Ovary (tissue), 9 donors: ENCODE data around the gene CNOT10. TPM values are rescaled to one million over a fixed set of nuclear protein-coding genes. Genes with fewer than 3 reads are reported as not detected.
"Not testable (repeated sequence)": the region's sequence is repeated elsewhere in the genome, so short reads cannot be mapped to it uniquely, and the experiment has no call there.

ENCODE experiments used
- DNase-seq, 5 donors: peaks; one replicate each; pipeline ENCODE4 v3.0.0-alpha.2; 2019 to 2020
- H3K27ac ChIP-seq, 2 donors: fragments of 200-600 bp; one replicate each; pipeline versions ENCODE4 v1.5.1 to v1.8.0; 2019 to 2022
- H3K27me3 ChIP-seq: fragments of 200-600 bp; one replicate; pipeline ENCODE4 v1.8.0; 2022
- H3K36me3 ChIP-seq: fragments of 200-600 bp; sonication (generic); one replicate; pipeline ENCODE4 v1.5.1; 2019
- H3K4me1 ChIP-seq: one replicate; pipeline ENCODE4 v1.8.1; 2013; ENCODE audit warnings: mild to moderate bottlenecking, moderate library complexity; ENCODE audit not compliant: insufficient read depth
- H3K4me3 ChIP-seq: fragments of 200-600 bp; sonication (generic); one replicate; pipeline ENCODE4 v1.5.1; 2017
- H3K9me3 ChIP-seq, 2 donors: fragments of 200-600 bp in 1 of 2; sonication (generic) in 1 of 2; one replicate each; pipeline versions ENCODE4 v1.5.1 to v1.8.1; 2013 to 2019; ENCODE audit warnings: mild to moderate bottlenecking in 1 of 2, moderate library complexity in 1 of 2
- EP300 ChIP-seq: sonication (generic); formaldehyde crosslinking; IDR thresholded peaks from one replicate; pipeline ENCODE4 v1.6.1; 2017; ENCODE audit warnings: antibody characterized with exemption
- POLR2A ChIP-seq: fragments of 450-650 bp; IDR thresholded peaks from one replicate; pipeline ENCODE4 v1.6.1; 2017; ENCODE audit warnings: antibody characterized with exemption, mild to moderate bottlenecking, moderate library complexity
- WGBS, 3 donors: extraction: QIAGEN DNeasy Blood & Tissue Kit in 1 of 3; methylation state at CpG; one replicate each; pipeline versions ENCODE4 v1.1.5 to v1.1.7; 2013 to 2017; 5-methylcytosine and 5-hydroxymethylcytosine counted together
- intact Hi-C, 4 donors: fragments of 100-400 bp; cut with DNase I; formaldehyde crosslinking; loops; one replicate each; pipeline versions ENCODE4 v1.11.0 to v1.15.1; 2022 to 2023
- polyA plus RNA-seq, 2 donors: library from polyadenylated mRNA; stranded (reverse); fragments of 200-250 nt in 1 of 2; fragments of 350-450 nt in 1 of 2; fragmentation: Illumina TruSeq in 1 of 2; extraction: RNeasy Lipid Tissue Mini Kit (QIAGEN cat#74804) in 1 of 2; gene quantifications; one replicate each; pipeline ENCODE4 v1.2.3, GENCODE V29; 2013 to 2014
- total RNA-seq, 7 donors: library from RNA; depleted of rRNA in 2 of 7; stranded (reverse); fragments of >200 nt in 2 of 7; fragmentation: NEBNext Ultra II Directional in 3 of 7; extraction: Animal tissue kit (Norgen Biotek cat#: 25700) in 3 of 7; gene quantifications; one replicate each; pipeline versions ENCODE4 v1.1.0 to v1.2.4, GENCODE V29; 2016 to 2023
- TF ChIP-seq, protein P1 (sequence below), 3 donors: fragments of 450-650 bp in 2 of 3; fragments of 200-600 bp in 1 of 3; IDR thresholded peaks; one replicate each; pipeline versions ENCODE4 v1.5.1 to v1.8.0; 2016 to 2022; ENCODE audit warnings: antibody characterized with exemption in 3 of 3, mild to moderate bottlenecking in 1 of 3
- donor health status: DM: no; HTN: no; CAD: no; lungs with moderate emphysema.
- donor health status: DM: no; HTN: no; CAD: no.
- donor health status: Bipolar disorder and iron deficiency.
- donor health status: DM: yes; HTN: yes; CAD: no.
- donor health status: DM: no; HTN: no; CAD: no.
- donor health status: DM: yes; HTN: yes; CAD: no.

CNOT10 gene
- total and polyA plus RNA-seq, 9 donors, result 12.3 to 38.9 (median 24.1) TPM

DNA sequence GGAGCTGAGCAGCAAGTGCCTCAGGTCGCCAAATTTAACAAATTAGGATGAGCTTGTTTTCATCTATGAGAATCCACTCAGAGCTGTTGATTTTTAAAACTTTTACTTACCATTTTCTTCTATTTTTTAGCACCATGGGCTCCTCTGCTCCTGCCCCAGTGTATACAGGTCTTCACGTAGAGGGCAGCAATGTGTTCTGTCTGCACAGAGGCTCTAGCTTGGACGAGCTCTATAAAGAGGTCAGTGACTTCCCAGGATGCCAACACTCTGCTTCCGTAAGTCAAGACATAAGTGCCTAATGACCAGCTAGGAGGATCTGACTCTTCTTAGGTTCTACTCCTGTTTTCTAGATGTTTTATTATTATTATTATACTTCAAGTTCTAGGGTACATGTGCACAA lies 41.2 kb upstream of the CNOT10 start:
- no peaks in the 10 kb centered on the region for H3K4me1 ChIP-seq
- H3K27me3 ChIP-seq, result no peaks in the 10 kb centered on the region
- H3K36me3 ChIP-seq, result no peaks in the 10 kb centered on the region
- 57 to 62% (median 60%) methylated on average over 4 of the region's 4 CpGs for WGBS, 3 donors
- intact Hi-C loops, result no loop called here
- no peak for TF ChIP-seq EP300
- TF ChIP-seq, protein P1, sequence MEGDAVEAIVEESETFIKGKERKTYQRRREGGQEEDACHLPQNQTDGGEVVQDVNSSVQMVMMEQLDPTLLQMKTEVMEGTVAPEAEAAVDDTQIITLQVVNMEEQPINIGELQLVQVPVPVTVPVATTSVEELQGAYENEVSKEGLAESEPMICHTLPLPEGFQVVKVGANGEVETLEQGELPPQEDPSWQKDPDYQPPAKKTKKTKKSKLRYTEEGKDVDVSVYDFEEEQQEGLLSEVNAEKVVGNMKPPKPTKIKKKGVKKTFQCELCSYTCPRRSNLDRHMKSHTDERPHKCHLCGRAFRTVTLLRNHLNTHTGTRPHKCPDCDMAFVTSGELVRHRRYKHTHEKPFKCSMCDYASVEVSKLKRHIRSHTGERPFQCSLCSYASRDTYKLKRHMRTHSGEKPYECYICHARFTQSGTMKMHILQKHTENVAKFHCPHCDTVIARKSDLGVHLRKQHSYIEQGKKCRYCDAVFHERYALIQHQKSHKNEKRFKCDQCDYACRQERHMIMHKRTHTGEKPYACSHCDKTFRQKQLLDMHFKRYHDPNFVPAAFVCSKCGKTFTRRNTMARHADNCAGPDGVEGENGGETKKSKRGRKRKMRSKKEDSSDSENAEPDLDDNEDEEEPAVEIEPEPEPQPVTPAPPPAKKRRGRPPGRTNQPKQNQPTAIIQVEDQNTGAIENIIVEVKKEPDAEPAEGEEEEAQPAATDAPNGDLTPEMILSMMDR (IDR thresholded peaks at IDR 0.05), result no peak
- TF ChIP-seq POLR2A, result no peak
- no peak overlapping the region for H3K27ac ChIP-seq
- no peak overlapping the region for H3K4me3 ChIP-seq
- no peak for DNase-seq
- H3K9me3 ChIP-seq, result no peaks in the 10 kb centered on the region

DNA sequence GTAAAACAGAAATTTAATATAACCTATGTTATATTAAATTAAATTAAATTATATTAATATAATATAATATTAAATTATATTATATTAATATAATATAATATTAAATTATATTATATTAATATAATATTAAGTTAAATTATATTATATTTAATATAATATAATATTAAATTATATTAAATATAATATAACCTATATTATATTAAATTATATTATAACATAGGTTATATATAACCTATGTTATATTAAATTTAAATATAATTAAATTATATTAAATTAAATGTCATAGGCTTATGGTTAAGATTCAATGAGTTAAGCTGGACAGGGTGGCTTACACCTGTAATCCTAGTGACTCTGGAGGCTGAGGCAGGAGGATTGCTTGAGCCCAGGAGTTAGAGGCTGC lies 40.6 kb upstream of the CNOT10 start:
- TF ChIP-seq EP300, result no peak
- no peak for TF ChIP-seq POLR2A
- TF ChIP-seq, protein P1 (IDR thresholded peaks at IDR 0.05), result no peak
- intact Hi-C loops, result no loop called here
- H3K9me3 ChIP-seq, result no peaks in the 10 kb centered on the region

DNA sequence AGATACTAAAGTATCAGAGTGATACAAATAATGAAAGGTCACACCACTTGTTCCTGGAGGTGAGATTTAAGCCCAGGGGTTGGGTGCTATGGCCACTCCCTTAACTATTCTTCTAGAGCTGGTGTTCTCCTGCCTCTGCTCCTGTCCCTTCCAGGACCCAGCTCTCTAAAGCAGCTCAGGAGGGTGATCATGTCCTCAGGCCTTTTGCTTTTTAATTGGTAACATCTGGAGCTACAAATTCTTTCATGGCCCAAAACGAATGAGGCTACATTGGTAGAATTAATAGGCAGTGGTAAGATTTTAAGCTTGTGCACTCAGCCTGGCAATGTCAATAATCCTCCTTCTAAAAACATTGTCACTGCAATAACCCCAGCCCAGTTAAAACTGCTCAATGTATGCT lies 38.2 kb upstream of the CNOT10 start:
- intact Hi-C loops, result no loop called here
- Histone ChIP-seq H3K4me3 (no peak overlapping the region), H3K9me3 (no peaks in the 10 kb centered on the region), H3K27ac (no peak overlapping the region), H3K36me3 (no peaks in the 10 kb centered on the region), H3K27me3 (no peaks in the 10 kb centered on the region), H3K4me1 (no peaks in the 10 kb centered on the region)
- TF ChIP-seq POLR2A, result no peak
- no peak for TF ChIP-seq EP300
- TF ChIP-seq, protein P1 (IDR thresholded peaks at IDR 0.05), result no peak
- DNase-seq, result no peak
- WGBS, 3 donors, result 19 to 48% (median 20%) methylated on average over 1 of the region's 1 CpG

More for the DNA sequence above, 40.6 kb upstream of the CNOT10 start:
- H3K27me3 ChIP-seq, result no peaks in the 10 kb centered on the region
- no peaks in the 10 kb centered on the region for H3K4me1 ChIP-seq
- H3K36me3 ChIP-seq, result no peaks in the 10 kb centered on the region
- no peak overlapping the region for H3K4me3 ChIP-seq
- DNase-seq, result no peak
- H3K27ac ChIP-seq, result no peak overlapping the region

DNA sequence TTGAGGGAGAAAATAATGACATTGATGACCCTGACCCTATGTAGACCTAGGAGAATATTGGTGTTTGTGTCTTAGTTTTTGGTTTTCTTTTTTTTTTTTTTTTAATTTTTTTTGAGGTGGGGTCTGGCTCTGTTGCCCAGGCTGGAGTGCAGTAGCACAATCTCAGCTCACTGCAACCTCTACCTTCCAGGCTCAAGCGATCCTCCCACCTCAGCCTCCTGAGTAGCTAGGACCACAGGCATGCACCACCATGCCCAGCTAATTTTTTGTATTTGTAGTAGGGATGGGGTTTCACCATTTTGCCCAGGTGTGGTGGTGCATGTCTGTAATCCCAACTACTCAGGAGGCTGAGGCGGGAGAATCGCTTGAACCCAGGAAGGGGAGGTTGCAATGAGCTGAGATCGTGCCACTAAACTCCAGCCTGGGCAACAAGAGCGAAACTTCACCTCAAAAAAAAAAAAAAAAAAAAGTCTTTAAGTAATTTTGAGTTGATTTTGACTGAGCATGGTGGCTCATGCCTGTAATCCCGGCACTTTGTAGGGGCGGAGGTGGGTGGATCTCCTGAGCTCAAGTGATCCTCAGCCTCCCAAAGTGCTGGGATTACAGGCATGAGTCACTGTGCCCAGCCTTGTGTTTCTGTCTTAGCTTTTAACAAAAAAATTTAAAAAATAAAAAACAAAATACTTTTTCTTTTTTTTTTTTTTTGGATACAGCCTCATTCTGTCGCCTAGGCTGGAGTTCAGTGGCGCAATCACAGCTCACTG lies 32.5 kb upstream of the CNOT10 start:
- H3K27me3 ChIP-seq, H3K4me3 ChIP-seq, H3K27ac ChIP-seq, intact Hi-C loops, DNase-seq, H3K36me3 ChIP-seq, H3K4me1 ChIP-seq, H3K9me3 ChIP-seq: not testable (repeated sequence)
- 84 to 91% (median 89%) methylated on average over 9 of the region's 9 CpGs for WGBS, 3 donors

DNA sequence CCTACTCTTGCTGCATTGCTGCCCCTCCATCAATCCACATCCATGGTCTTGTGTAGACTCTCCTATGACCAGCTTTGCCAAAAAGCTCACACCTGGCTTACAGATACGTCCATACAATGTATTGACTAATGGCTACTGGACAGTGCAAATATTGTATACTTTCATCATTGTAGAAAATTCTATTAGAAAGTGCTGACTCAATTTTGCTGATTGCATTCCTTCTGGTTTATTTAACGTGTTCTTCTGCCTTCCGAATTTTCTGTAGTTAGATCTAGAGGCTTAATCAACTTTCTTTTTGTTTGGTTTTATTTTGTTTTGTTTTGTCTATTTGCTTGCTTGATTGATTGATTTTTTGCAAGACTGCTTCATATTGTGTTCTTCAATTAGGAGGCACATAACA lies 29.8 kb upstream of the CNOT10 start:
- Histone ChIP-seq H3K36me3 (no peaks in the 10 kb centered on the region), H3K9me3 (no peaks in the 10 kb centered on the region), H3K4me1 (no peaks in the 10 kb centered on the region), H3K27me3 (no peaks in the 10 kb centered on the region), H3K27ac (no peak overlapping the region), H3K4me3 (no peak overlapping the region)
- intact Hi-C loops, result no loop called here
- TF ChIP-seq POLR2A, result no peak
- no peak for TF ChIP-seq EP300
- TF ChIP-seq, protein P1 (IDR thresholded peaks at IDR 0.05), result no peak
- 50 to 70% (median 59%) methylated on average over 3 of the region's 3 CpGs for WGBS, 3 donors
- DNase-seq, result no peak
